ENCODE data around the gene SLC7A14.

DNA sequence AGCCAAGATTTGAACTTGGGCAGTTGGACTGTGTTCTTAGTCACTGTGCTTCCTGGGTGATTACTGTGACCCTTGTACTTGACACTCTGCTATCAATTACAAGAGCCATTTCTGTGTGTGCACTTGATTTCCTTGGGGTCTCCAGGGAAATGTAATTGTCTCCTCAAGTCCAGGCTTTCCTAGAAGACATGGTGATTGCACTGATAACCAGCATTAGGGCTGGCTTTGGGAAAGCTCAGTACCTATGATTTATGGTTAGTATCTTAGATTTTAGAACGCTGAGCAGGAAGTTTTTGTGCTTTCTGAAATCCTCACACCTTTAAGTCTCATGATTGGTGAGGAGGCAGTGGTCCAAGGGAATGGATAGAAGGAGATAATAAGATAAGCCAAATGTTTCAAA, 168.8 kb downstream of the SLC7A14 start:
- TF ChIP-seq, protein P1, sequence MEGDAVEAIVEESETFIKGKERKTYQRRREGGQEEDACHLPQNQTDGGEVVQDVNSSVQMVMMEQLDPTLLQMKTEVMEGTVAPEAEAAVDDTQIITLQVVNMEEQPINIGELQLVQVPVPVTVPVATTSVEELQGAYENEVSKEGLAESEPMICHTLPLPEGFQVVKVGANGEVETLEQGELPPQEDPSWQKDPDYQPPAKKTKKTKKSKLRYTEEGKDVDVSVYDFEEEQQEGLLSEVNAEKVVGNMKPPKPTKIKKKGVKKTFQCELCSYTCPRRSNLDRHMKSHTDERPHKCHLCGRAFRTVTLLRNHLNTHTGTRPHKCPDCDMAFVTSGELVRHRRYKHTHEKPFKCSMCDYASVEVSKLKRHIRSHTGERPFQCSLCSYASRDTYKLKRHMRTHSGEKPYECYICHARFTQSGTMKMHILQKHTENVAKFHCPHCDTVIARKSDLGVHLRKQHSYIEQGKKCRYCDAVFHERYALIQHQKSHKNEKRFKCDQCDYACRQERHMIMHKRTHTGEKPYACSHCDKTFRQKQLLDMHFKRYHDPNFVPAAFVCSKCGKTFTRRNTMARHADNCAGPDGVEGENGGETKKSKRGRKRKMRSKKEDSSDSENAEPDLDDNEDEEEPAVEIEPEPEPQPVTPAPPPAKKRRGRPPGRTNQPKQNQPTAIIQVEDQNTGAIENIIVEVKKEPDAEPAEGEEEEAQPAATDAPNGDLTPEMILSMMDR (IDR thresholded peaks at IDR 0.05 in 2 of 3, conservative IDR thresholded peaks at IDR 0.05 in 1 of 3; ENCODE audit: borderline replicate concordance in 1 of 3, insufficient read depth in 1 of 3, low read depth in 2 of 3, low read length in 2 of 3): no peak
- TF ChIP-seq EZH2 (IDR thresholded peaks at IDR 0.05) (no peak), FOSL1 (IDR thresholded peaks at IDR 0.05; ENCODE audit: low read depth) (no peak), EGR1 (IDR thresholded peaks at IDR 0.05; ENCODE audit: low read depth) (no peak), POLR2A (IDR thresholded peaks at IDR 0.05; ENCODE audit: borderline replicate concordance, extremely low read depth, insufficient read depth, insufficient read length) (no peak), MAX (IDR thresholded peaks at IDR 0.05) (no peak), POLR2AphosphoS5 (IDR thresholded peaks at IDR 0.05; ENCODE audit: low read depth, low read length) (no peak), TCF7L2 (IDR thresholded peaks at IDR 0.05; ENCODE audit: borderline replicate concordance, extremely low read depth, insufficient read depth, insufficient read length) (no peak)
- TF ChIP-seq, protein P2, sequence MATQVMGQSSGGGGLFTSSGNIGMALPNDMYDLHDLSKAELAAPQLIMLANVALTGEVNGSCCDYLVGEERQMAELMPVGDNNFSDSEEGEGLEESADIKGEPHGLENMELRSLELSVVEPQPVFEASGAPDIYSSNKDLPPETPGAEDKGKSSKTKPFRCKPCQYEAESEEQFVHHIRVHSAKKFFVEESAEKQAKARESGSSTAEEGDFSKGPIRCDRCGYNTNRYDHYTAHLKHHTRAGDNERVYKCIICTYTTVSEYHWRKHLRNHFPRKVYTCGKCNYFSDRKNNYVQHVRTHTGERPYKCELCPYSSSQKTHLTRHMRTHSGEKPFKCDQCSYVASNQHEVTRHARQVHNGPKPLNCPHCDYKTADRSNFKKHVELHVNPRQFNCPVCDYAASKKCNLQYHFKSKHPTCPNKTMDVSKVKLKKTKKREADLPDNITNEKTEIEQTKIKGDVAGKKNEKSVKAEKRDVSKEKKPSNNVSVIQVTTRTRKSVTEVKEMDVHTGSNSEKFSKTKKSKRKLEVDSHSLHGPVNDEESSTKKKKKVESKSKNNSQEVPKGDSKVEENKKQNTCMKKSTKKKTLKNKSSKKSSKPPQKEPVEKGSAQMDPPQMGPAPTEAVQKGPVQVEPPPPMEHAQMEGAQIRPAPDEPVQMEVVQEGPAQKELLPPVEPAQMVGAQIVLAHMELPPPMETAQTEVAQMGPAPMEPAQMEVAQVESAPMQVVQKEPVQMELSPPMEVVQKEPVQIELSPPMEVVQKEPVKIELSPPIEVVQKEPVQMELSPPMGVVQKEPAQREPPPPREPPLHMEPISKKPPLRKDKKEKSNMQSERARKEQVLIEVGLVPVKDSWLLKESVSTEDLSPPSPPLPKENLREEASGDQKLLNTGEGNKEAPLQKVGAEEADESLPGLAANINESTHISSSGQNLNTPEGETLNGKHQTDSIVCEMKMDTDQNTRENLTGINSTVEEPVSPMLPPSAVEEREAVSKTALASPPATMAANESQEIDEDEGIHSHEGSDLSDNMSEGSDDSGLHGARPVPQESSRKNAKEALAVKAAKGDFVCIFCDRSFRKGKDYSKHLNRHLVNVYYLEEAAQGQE (IDR thresholded peaks at IDR 0.05; ENCODE audit: low read depth): no peak
